OCI-LY1 (cell line): ENCODE measurements around the gene MADD.

ENCODE experiments used
- CTCF ChIP-seq: fragments of 200-600 bp; sonication (generic), shearing (Covaris generic); IDR thresholded peaks from 2 replicates; pipeline ENCODE4 v1.5.1; 2017; ENCODE audit warnings: mild to moderate bottlenecking, antibody characterized with exemption, low read length, moderate library complexity, mixed read lengths
- EZH2 ChIP-seq: fragments of 200-600 bp; sonication (generic), shearing (Covaris generic); IDR thresholded peaks from 2 replicates; pipeline ENCODE4 v1.8.0; 2017; ENCODE audit warnings: borderline replicate concordance, mixed run types, mild to moderate bottlenecking, antibody characterized with exemption, low read length, moderate library complexity, mixed read lengths

- TF ChIP-seq CTCF (no peak), EZH2 (no peak)
These were observed 36.5 kb downstream of the MADD start for GRCh38 chr11:47306484-47306844.
